Transverse colon (tissue), 4 donors: ENCODE data around the gene UQCC5. TPM values are rescaled to one million over a fixed set of nuclear protein-coding genes. Genes with fewer than 3 reads are reported as not detected.

Experiments used
- DNase-seq: peaks from one replicate; pipeline ENCODE4 v3.0.0-alpha.2; 2019
- H3K27ac ChIP-seq, 4 donors: fragments of 200-600 bp; sonication (generic); 2 replicates each; pipeline ENCODE4 v1.5.1; 2016 to 2018; ENCODE audit warnings: inconsistent platforms in 4 of 4
- H3K27me3 ChIP-seq: fragments of 200-600 bp; sonication (generic); 2 replicates; pipeline ENCODE4 v1.5.1; 2017; ENCODE audit warnings: inconsistent platforms
- H3K36me3 ChIP-seq, 4 donors: fragments of 200-600 bp; sonication (generic); 2 replicates each; pipeline ENCODE4 v1.5.1; 2017 to 2019; ENCODE audit warnings: inconsistent platforms in 4 of 4
- H3K4me1 ChIP-seq, 4 donors: fragments of 200-600 bp; sonication (generic); 2 replicates each; pipeline ENCODE4 v1.5.1; 2017 to 2020; ENCODE audit warnings: inconsistent platforms in 4 of 4
- H3K4me3 ChIP-seq, 4 donors: fragments of 200-600 bp; sonication (generic); 1 replicate in 1 of 4; 2 replicates in 3 of 4; pipeline versions ENCODE4 v1.5.1 to v1.6.1; 2017 to 2019; ENCODE audit warnings: inconsistent platforms in 4 of 4
- H3K9me3 ChIP-seq, 2 donors: fragments of 200-600 bp; sonication (generic); 2 replicates each; pipeline ENCODE4 v1.5.1; 2017 to 2019; ENCODE audit warnings: inconsistent platforms in 2 of 2
- CTCF ChIP-seq, 5 experiments: fragments of 200-600 bp in 3 of 5; fragments of 450-650 bp in 2 of 5; sonication (generic) in 3 of 5; IDR thresholded peaks; 1 replicate in 2 of 5; 2 replicates in 3 of 5; pipeline ENCODE4 v1.5.1; 2016 to 2017; ENCODE audit warnings: antibody characterized with exemption in 5 of 5, inconsistent platforms in 3 of 5, mild to moderate bottlenecking in 2 of 5, moderate library complexity in 1 of 5
- EP300 ChIP-seq: sonication (generic); formaldehyde crosslinking; IDR thresholded peaks from one replicate; pipeline ENCODE4 v1.6.1; 2017; ENCODE audit warnings: antibody characterized with exemption, low read depth
- POLR2A ChIP-seq: fragments of 450-650 bp; IDR thresholded peaks from one replicate; pipeline ENCODE4 v1.6.1; 2016; ENCODE audit warnings: antibody characterized with exemption, mild to moderate bottlenecking, moderate library complexity
- POLR2AphosphoS5 ChIP-seq, 3 donors: sonication (generic); formaldehyde crosslinking; IDR thresholded peaks; one replicate each; pipeline ENCODE4 v1.6.1; 2016; ENCODE audit warnings: antibody characterized with exemption in 3 of 3
- WGBS, 2 donors: methylation state at CpG; one replicate each; pipeline ENCODE4 v1.1.5; 2018; ENCODE audit warnings: low coverage in 1 of 2; 5-methylcytosine and 5-hydroxymethylcytosine counted together
- in situ Hi-C, 4 donors: fragments of 200-750 bp; cut with MboI; loops; one replicate each; pipeline versions ENCODE4 v1.15.0 to v1.15.1; 2017; ENCODE audit warnings: low sequenced_read_pairs in 3 of 4, low pct_ligation_motif_present in 1 of 4, low pct_unique_long_range_greater_than_20kb in 1 of 4
- intact Hi-C: fragments of 100-400 bp; cut with DNase I; formaldehyde crosslinking; loops from one replicate; pipeline ENCODE4 v1.15.1; 2023; ENCODE audit warnings: low total_unique reads
- total RNA-seq, 4 donors: library from RNA; depleted of rRNA; stranded (reverse); fragments of >200 nt; gene quantifications; one replicate each; pipeline ENCODE4 v1.1.0, GENCODE V29; 2016

Gene UQCC5
- total RNA-seq, 4 donors from 2014 or later = 2.6 to 22.1 (median 4.0) TPM; not detected in 1

- no peak for TF ChIP-seq CTCF (IDR thresholded peaks at IDR 0.05)
- no peak for TF ChIP-seq POLR2A
- TF ChIP-seq POLR2AphosphoS5 (IDR thresholded peaks at IDR 0.05) = no peak
- TF ChIP-seq EP300 = no peak
- intact Hi-C loops (no loop called here), in situ Hi-C loops (no loop called here)
- H3K4me3 ChIP-seq = no peak overlapping the region
- H3K9me3 ChIP-seq = no peaks in the 10 kb centered on the region
- no peaks in the 10 kb centered on the region for H3K36me3 ChIP-seq
- 96% methylated on average over 11 of the region's 11 CpGs; no CpG with 5 or more reads in 1 of the 2 donors for WGBS, 2 donors
- no peak overlapping the region for H3K27ac ChIP-seq
- no peaks in the 10 kb centered on the region for H3K27me3 ChIP-seq
- no peaks in the 10 kb centered on the region for H3K4me1 ChIP-seq
- DNase-seq = no peak
Observed at GRCh38 chr3:52502808-52503350, 33.5 kb upstream of the UQCC5 start.

- TF ChIP-seq POLR2AphosphoS5 (IDR thresholded peaks at IDR 0.05) (no peak), EP300 (no peak), POLR2A (no peak), CTCF (IDR thresholded peaks at IDR 0.05) (no peak)
- DNase-seq = no peak
- no peaks in the 10 kb centered on the region for H3K4me1 ChIP-seq
- WGBS, 2 donors = 63% methylated on average over 23 of the region's 23 CpGs; no CpG with 5 or more reads in 1 of the 2 donors
- no peaks in the 10 kb centered on the region for H3K36me3 ChIP-seq
- H3K27me3 ChIP-seq = no peaks in the 10 kb centered on the region
- no peaks in the 10 kb centered on the region for H3K9me3 ChIP-seq
- in situ Hi-C loops = no loop called here
- intact Hi-C loops = no loop called here
- no peak overlapping the region for H3K27ac ChIP-seq
- H3K4me3 ChIP-seq = no peak overlapping the region
Observed at GRCh38 chr3:52503788-52504424, 32.5 kb upstream of the UQCC5 start.

- Histone ChIP-seq H3K27me3 (no peaks in the 10 kb centered on the region), H3K4me3 (no peak overlapping the region), H3K27ac (no peak overlapping the region), H3K4me1 (no peaks in the 10 kb centered on the region), H3K36me3 (no peaks in the 10 kb centered on the region), H3K9me3 (no peaks in the 10 kb centered on the region)
- no peak for DNase-seq
- intact Hi-C loops = no loop called here
- 83% methylated on average over 9 of the region's 10 CpGs; no CpG with 5 or more reads in 1 of the 2 donors for WGBS, 2 donors
- in situ Hi-C loops = no loop called here
- TF ChIP-seq EP300 (no peak), POLR2A (no peak), POLR2AphosphoS5 (IDR thresholded peaks at IDR 0.05) (no peak), CTCF (IDR thresholded peaks at IDR 0.05) (no peak)
Observed at GRCh38 chr3:52504977-52505376, 31.4 kb upstream of the UQCC5 start.

GRCh38 chr3:52506266-52506966 is 30.0 kb upstream of the UQCC5 start:
- TF ChIP-seq POLR2A = no peak
- no peak for TF ChIP-seq EP300
- TF ChIP-seq POLR2AphosphoS5 (IDR thresholded peaks at IDR 0.05) = no peak
- no peak for TF ChIP-seq CTCF (IDR thresholded peaks at IDR 0.05)
- H3K27ac ChIP-seq = no peak overlapping the region
- no peaks in the 10 kb centered on the region for H3K27me3 ChIP-seq
- in situ Hi-C loops (no loop called here), intact Hi-C loops (no loop called here)
- WGBS, 2 donors = 90% methylated on average over 27 of the region's 27 CpGs; no CpG with 5 or more reads in 1 of the 2 donors
- H3K4me1 ChIP-seq = no peaks in the 10 kb centered on the region
- no peaks in the 10 kb centered on the region for H3K36me3 ChIP-seq
- H3K9me3 ChIP-seq = no peaks in the 10 kb centered on the region
- H3K4me3 ChIP-seq = no peak overlapping the region
- DNase-seq = no peak
